Gastrocnemius medialis (tissue), 4 donors: Measurements from ENCODE around the gene ADARB1. TPM values are rescaled to one million over a fixed set of nuclear protein-coding genes. Genes with fewer than 3 reads are reported as not detected.

Source experiments
- ATAC-seq, 2 donors: fragments of 150-250 bp; one replicate each; pipeline ENCODE4 v1.9.1; 2016
- DNase-seq, 2 donors: peaks; one replicate each; pipeline ENCODE4 v3.0.0-alpha.2; 2019
- H3K27ac ChIP-seq, 4 donors: fragments of 200-600 bp; sonication (generic); 1 replicate in 1 of 4; 2 replicates in 3 of 4; pipeline ENCODE4 v1.5.1; 2016 to 2018; ENCODE audit warnings: mild to moderate bottlenecking in 2 of 4, moderate library complexity in 1 of 4
- H3K27me3 ChIP-seq, 3 donors: fragments of 200-600 bp; sonication (generic) in 2 of 3; 1 replicate in 1 of 3; 2 replicates in 2 of 3; pipeline versions ENCODE4 v1.5.1 to v1.6.0; 2016 to 2019; ENCODE audit warnings: mild to moderate bottlenecking in 1 of 3, moderate library complexity in 1 of 3
- H3K36me3 ChIP-seq, 2 donors: fragments of 200-600 bp; sonication (generic) in 1 of 2; one replicate each; pipeline ENCODE4 v1.5.1; 2017 to 2018
- H3K4me1 ChIP-seq, 2 donors: fragments of 200-600 bp; sonication (generic) in 1 of 2; one replicate each; pipeline ENCODE4 v1.5.1; 2016 to 2017; ENCODE audit warnings: mild to moderate bottlenecking in 2 of 2
- H3K4me3 ChIP-seq, 4 donors: fragments of 200-600 bp; sonication (generic) in 3 of 4; 1 replicate in 1 of 4; 2 replicates in 3 of 4; pipeline ENCODE4 v1.5.1; 2016 to 2019; ENCODE audit warnings: mild to moderate bottlenecking in 2 of 4
- H3K9me3 ChIP-seq, 3 donors: fragments of 200-600 bp; sonication (generic) in 2 of 3; 1 replicate in 1 of 3; 2 replicates in 2 of 3; pipeline ENCODE4 v1.5.1; 2016 to 2019
- POLR2A ChIP-seq, 2 donors: fragments of 450-650 bp; IDR thresholded peaks; one replicate each; pipeline ENCODE4 v1.6.1; 2017; ENCODE audit warnings: antibody characterized with exemption in 2 of 2, mild to moderate bottlenecking in 2 of 2, moderate library complexity in 2 of 2
- in situ Hi-C, 4 donors: fragments of 200-750 bp; cut with MboI; loops; one replicate each; pipeline versions ENCODE4 v1.15.0 to v1.8.0; 2017; ENCODE audit warnings: low sequenced_read_pairs in 4 of 4
- intact Hi-C: fragments of 100-400 bp; cut with DNase I; formaldehyde crosslinking; loops from one replicate; pipeline ENCODE4 v1.15.1; 2023; ENCODE audit warnings: low total_unique reads
- total RNA-seq, 4 donors: library from RNA; depleted of rRNA; stranded (reverse); fragments of >200 nt; gene quantifications; one replicate each; pipeline versions ENCODE4 v1.1.0 to v1.2.3, GENCODE V29; 2016
- TF ChIP-seq, protein P1 (sequence below), 5 experiments: fragments of 450-650 bp in 3 of 5; fragments of 200-600 bp in 2 of 5; sonication (generic) in 2 of 5; IDR thresholded peaks in 4 of 5; conservative IDR thresholded peaks in 1 of 5; 1 replicate in 4 of 5; 2 replicates in 1 of 5; pipeline ENCODE4 v1.5.1; 2016 to 2019; ENCODE audit warnings: antibody characterized with exemption in 5 of 5, mild to moderate bottlenecking in 3 of 5, moderate library complexity in 3 of 5

Gene ADARB1
- total RNA-seq, 4 donors from 2014 or later: 5.9 to 11.5 (median 6.9) TPM

- H3K36me3 ChIP-seq: peaks cover 0 to 5% of the 10 kb centered on the region in 2 donors
- TF ChIP-seq, protein P1, sequence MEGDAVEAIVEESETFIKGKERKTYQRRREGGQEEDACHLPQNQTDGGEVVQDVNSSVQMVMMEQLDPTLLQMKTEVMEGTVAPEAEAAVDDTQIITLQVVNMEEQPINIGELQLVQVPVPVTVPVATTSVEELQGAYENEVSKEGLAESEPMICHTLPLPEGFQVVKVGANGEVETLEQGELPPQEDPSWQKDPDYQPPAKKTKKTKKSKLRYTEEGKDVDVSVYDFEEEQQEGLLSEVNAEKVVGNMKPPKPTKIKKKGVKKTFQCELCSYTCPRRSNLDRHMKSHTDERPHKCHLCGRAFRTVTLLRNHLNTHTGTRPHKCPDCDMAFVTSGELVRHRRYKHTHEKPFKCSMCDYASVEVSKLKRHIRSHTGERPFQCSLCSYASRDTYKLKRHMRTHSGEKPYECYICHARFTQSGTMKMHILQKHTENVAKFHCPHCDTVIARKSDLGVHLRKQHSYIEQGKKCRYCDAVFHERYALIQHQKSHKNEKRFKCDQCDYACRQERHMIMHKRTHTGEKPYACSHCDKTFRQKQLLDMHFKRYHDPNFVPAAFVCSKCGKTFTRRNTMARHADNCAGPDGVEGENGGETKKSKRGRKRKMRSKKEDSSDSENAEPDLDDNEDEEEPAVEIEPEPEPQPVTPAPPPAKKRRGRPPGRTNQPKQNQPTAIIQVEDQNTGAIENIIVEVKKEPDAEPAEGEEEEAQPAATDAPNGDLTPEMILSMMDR (IDR thresholded peaks at IDR 0.05 in 4 of 5, conservative IDR thresholded peaks at IDR 0.05 in 1 of 5): no peak
- no peak for TF ChIP-seq POLR2A (IDR thresholded peaks at IDR 0.05)
- H3K27me3 ChIP-seq: no peaks in the 10 kb centered on the region
- H3K9me3 ChIP-seq: no peaks in the 10 kb centered on the region
- DNase-seq (no peak), ATAC-seq (no peak)
- no peak overlapping the region for H3K27ac ChIP-seq
- intact Hi-C loops: no loop called here
- H3K4me3 ChIP-seq: no peak overlapping the region
- H3K4me1 ChIP-seq: peaks cover 6 to 21% of the 10 kb centered on the region in 2 donors
- in situ Hi-C loops: loop anchor here in 1 of 4 donors (5.0 kb wide), 1 partner anchor 41 kb away; no protein-coding TSS in a partner anchor
Measured at GRCh38 chr21:45080639-45081414, 6.4 kb downstream of the ADARB1 start.

- no peak for ATAC-seq
- DNase-seq: no peak
- no peak overlapping the region for H3K27ac ChIP-seq
- in situ Hi-C loops (loop anchor here in 1 of 4 donors (5.0 kb wide), 1 partner anchor 41 kb away; no protein-coding TSS in a partner anchor), intact Hi-C loops (no loop called here)
- no peak overlapping the region for H3K4me3 ChIP-seq
- TF ChIP-seq, protein P1 (IDR thresholded peaks at IDR 0.05 in 4 of 5, conservative IDR thresholded peaks at IDR 0.05 in 1 of 5): no peak
- no peak for TF ChIP-seq POLR2A (IDR thresholded peaks at IDR 0.05)
- H3K27me3 ChIP-seq: no peaks in the 10 kb centered on the region
- peaks cover 0 to 14% of the 10 kb centered on the region in 2 donors for H3K4me1 ChIP-seq
- H3K36me3 ChIP-seq: peaks cover 0 to 5% of the 10 kb centered on the region in 2 donors
- no peaks in the 10 kb centered on the region for H3K9me3 ChIP-seq
Measured at GRCh38 chr21:45081636-45082035, 7.3 kb downstream of the ADARB1 start.

DNA sequence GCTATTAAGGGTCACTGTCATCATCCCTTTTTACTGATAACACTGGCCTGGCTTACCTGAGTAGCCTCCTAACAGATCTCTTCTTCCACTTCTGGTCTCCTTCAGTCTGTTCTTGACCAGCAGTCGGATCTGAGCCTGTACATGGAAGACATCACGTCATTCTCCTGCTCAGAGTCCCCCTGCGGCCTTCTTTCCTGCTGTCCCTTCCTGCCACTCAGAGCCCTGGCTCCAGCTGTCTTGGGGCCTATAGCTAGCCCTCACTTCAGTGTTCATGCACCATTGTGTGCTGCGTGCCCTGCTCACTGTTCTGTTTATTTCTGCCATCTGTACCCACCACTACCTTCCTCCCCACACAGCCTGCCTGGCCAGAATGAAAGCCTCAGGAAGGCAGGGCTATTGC, 8.4 kb downstream of the ADARB1 start:
- intact Hi-C loops: no loop called here
- Histone ChIP-seq H3K4me1 (peaks cover 0 to 12% of the 10 kb centered on the region in 2 donors), H3K27ac (no peak overlapping the region)

GRCh38 chr21:45084121-45084520, 9.7 kb downstream of the ADARB1 start:
- Histone ChIP-seq H3K9me3 (no peaks in the 10 kb centered on the region), H3K27me3 (no peaks in the 10 kb centered on the region), H3K27ac (no peak overlapping the region), H3K4me3 (no peak overlapping the region), H3K4me1 (peaks cover 0 to 9% of the 10 kb centered on the region in 2 donors), H3K36me3 (peaks cover 0 to 5% of the 10 kb centered on the region in 2 donors)
- ATAC-seq: no peak
- TF ChIP-seq, protein P1 (IDR thresholded peaks at IDR 0.05 in 4 of 5, conservative IDR thresholded peaks at IDR 0.05 in 1 of 5): no peak
- no peak for TF ChIP-seq POLR2A (IDR thresholded peaks at IDR 0.05)
- in situ Hi-C loops: loop anchor here in 1 of 4 donors (5.0 kb wide), 1 partner anchor 38 kb away; no protein-coding TSS in a partner anchor
- intact Hi-C loops: no loop called here
- no peak for DNase-seq

More for the DNA sequence above, 8.4 kb downstream of the ADARB1 start:
- no peak for DNase-seq
- no peaks in the 10 kb centered on the region for H3K27me3 ChIP-seq
- no peak for TF ChIP-seq POLR2A (IDR thresholded peaks at IDR 0.05)
- ATAC-seq: no peak
- H3K4me3 ChIP-seq: no peak overlapping the region
- H3K9me3 ChIP-seq: no peaks in the 10 kb centered on the region
- peaks cover 0 to 5% of the 10 kb centered on the region in 2 donors for H3K36me3 ChIP-seq
- in situ Hi-C loops: loop anchor here in 1 of 4 donors (5.0 kb wide), 1 partner anchor 40 kb away; no protein-coding TSS in a partner anchor

DNA sequence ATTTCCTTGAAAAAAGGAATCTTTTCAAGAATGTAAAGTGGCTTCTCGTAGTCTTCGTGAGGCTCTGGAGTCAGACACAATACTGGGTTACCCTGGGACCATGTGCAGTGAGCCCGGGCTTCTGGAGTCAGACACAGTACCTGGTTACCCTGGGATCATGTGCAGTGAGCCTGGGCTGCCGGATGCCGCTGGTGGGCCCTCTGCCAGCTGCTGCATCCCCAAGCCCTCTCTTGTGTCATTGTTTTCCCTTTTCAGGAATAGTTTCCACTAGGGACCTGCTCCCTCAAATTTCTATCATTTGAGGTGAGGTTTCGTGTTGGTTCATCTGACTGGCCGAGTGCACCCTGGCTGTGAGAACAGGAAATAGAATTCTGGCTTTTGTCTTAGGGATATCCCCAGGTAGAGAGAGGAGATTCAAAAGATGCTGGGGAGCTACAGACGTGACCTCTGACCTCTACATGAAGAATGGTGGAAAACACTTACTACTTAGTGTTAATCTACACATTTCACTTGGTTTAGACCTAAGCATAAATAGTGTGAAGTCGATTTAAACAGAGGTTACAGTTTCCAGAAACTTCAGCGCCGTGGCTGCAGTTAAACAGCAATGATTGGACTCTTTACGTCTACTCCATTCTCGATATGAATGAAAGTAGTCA, 10.6 kb downstream of the ADARB1 start:
- H3K36me3 ChIP-seq: peaks cover 0 to 5% of the 10 kb centered on the region in 2 donors
- DNase-seq (no peak), ATAC-seq (no peak)
- no peak for TF ChIP-seq POLR2A (IDR thresholded peaks at IDR 0.05)
- TF ChIP-seq, protein P1 (IDR thresholded peaks at IDR 0.05 in 4 of 5, conservative IDR thresholded peaks at IDR 0.05 in 1 of 5): no peak
- no peaks in the 10 kb centered on the region for H3K27me3 ChIP-seq
- intact Hi-C loops (no loop called here), in situ Hi-C loops (loop anchor here in 1 of 4 donors (5.0 kb wide), 1 partner anchor 37 kb away; no protein-coding TSS in a partner anchor)
- peaks cover 0 to 6% of the 10 kb centered on the region in 2 donors for H3K4me1 ChIP-seq
- H3K4me3 ChIP-seq: no peak overlapping the region
- H3K27ac ChIP-seq: no peak overlapping the region
- H3K9me3 ChIP-seq: no peaks in the 10 kb centered on the region
